Activated T-cell treated with anti-CD3 and anti-CD28 coated beads, Interleukin-2, amount 50 U/mL, for 72 hours (primary cell): ENCODE data around the gene CPO. TPM values are rescaled to one million over a fixed set of nuclear protein-coding genes. Genes with fewer than 3 reads are reported as not detected.

Experiments
- ATAC-seq, 2 donors: fragments of 150-1000 bp; cut with Tn5 transposase; replicated peaks in 1 of 2; 2 replicates each; pipeline ENCODE4 v1.10.0; 2021; ENCODE audit warnings: moderate library complexity in 2 of 2, mild to moderate bottlenecking in 1 of 2
- DNase-seq, 2 donors: peaks; one replicate each; pipeline ENCODE4 v3.0.0; 2021 to 2022; ENCODE audit warnings: mixed read lengths in 1 of 2
- H3K27ac Mint-ChIP-seq: one replicate; pipeline ENCODE4 v1.8.0; 2022; ENCODE audit warnings: mild to moderate bottlenecking, moderate library complexity, mixed read lengths
- H3K27me3 Mint-ChIP-seq: one replicate; pipeline ENCODE4 v1.8.0; 2022; ENCODE audit warnings: low read depth, mixed read lengths
- H3K36me3 Mint-ChIP-seq, 2 donors: one replicate each; pipeline ENCODE4 v1.8.0; 2022; ENCODE audit warnings: mixed read lengths in 2 of 2, mild to moderate bottlenecking in 1 of 2; ENCODE audit not compliant: insufficient read depth in 2 of 2
- H3K4me1 Mint-ChIP-seq: one replicate; pipeline ENCODE4 v1.8.0; 2022; ENCODE audit warnings: low read depth, mixed read lengths
- H3K4me3 Mint-ChIP-seq, 2 donors: one replicate each; pipeline ENCODE4 v1.8.0; 2022; ENCODE audit warnings: mild to moderate bottlenecking in 2 of 2, mixed read lengths in 2 of 2, moderate library complexity in 2 of 2
- H3K9me3 Mint-ChIP-seq, 2 donors: one replicate each; pipeline ENCODE4 v1.8.0; 2022; ENCODE audit warnings: mixed read lengths in 2 of 2
- total RNA-seq, 2 donors: library from RNA; stranded (reverse); gene quantifications; one replicate each; pipeline ENCODE4 v1.2.3, GENCODE V29; 2022

The CPO gene
- total RNA-seq, 2 donors from 2014 or later: 0.21 TPM; not detected in 1

DNA sequence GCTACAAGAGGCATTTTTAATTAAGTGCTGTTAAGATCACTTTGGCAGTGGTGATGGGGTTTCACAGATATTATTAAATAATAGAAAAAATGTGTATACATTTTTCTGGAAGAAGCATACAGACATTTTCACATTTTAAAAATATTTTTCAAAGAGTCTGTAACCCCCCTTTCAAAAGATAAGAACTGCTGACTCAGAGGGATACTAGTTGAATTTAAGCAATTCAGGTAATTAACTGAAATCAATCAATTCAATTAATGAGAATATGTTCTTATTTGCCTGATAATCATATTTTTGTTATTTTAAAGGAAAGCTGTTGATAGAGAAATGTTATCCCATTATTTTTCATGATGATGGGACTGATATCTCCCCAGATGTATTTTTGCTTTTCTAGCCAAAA is 41.1 kb downstream of the CPO start:
- H3K27me3 Mint-ChIP-seq: peaks cover 15% of the 10 kb centered on the region
- DNase-seq: no peak
- ATAC-seq: no peak
- H3K9me3 Mint-ChIP-seq: no peaks in the 10 kb centered on the region
- H3K27ac Mint-ChIP-seq: no peak overlapping the region
- no peaks in the 10 kb centered on the region for H3K36me3 Mint-ChIP-seq
- peaks cover 19% of the 10 kb centered on the region for H3K4me1 Mint-ChIP-seq
- no peak overlapping the region for H3K4me3 Mint-ChIP-seq

- DNase-seq (no peak), ATAC-seq (no peak)
- no peak overlapping the region for H3K27ac Mint-ChIP-seq
- no peaks in the 10 kb centered on the region for H3K9me3 Mint-ChIP-seq
- no peaks in the 10 kb centered on the region for H3K36me3 Mint-ChIP-seq
- peaks cover 21% of the 10 kb centered on the region for H3K4me1 Mint-ChIP-seq
- H3K27me3 Mint-ChIP-seq: peaks cover 15% of the 10 kb centered on the region
- no peak overlapping the region for H3K4me3 Mint-ChIP-seq
Observed at GRCh38 chr2:206981086-206981674, 41.9 kb downstream of the CPO start.

- ATAC-seq (peak; percentile 65 to 70), DNase-seq (peak; percentile 49 to 53)
- Mint-ChIP-seq H3K4me3 (no peak overlapping the region), H3K27ac (no peak overlapping the region), H3K4me1 (peaks cover 28% of the 10 kb centered on the region), H3K27me3 (peaks cover 15% of the 10 kb centered on the region), H3K36me3 (peaks cover 0 to 1% of the 10 kb centered on the region in 2 donors), H3K9me3 (peaks cover 0 to 2% of the 10 kb centered on the region in 2 donors)
Observed at GRCh38 chr2:206981739-206982340, 42.5 kb downstream of the CPO start.

- Mint-ChIP-seq H3K36me3 (peaks cover 0 to 1% of the 10 kb centered on the region in 2 donors), H3K27me3 (peaks cover 12% of the 10 kb centered on the region), H3K27ac (no peak overlapping the region), H3K4me1 (peaks cover 33% of the 10 kb centered on the region), H3K4me3 (no peak overlapping the region), H3K9me3 (peaks cover 0 to 2% of the 10 kb centered on the region in 2 donors)
- ATAC-seq: no peak
- no peak for DNase-seq
Observed at GRCh38 chr2:206982360-206982955, 43.1 kb downstream of the CPO start.

DNA sequence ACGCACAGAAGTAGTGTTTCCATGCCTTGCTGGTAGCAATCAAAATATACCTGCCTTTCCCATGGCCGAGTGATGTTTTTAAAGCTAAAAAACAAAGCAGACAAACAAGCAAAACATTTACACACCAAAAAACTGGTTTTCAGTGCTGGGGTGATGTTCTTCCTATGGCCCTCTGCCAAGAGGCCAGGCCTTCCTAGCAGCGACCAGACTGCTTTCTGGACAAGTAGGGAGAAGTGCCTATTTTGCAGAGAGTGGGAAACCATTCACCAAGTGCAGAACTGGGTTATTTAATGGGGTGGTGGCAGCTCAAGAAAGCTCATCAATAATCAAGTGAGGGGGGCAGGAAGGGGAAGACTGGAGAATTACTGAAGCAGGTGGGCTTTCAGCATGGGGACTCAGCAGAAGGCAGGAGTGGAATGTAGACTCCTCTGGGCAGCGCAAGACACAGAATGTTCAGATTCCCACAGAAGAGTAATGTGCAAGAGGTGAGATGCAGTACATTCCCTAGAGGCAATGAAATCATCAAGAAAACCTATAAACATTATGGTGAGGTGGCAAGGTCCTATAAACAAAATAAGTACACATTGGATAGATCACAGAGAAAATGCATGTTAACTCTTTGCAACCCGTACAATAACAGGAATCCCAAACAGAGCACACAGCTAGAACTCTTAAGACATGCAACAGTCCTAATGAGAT is 44.0 kb downstream of the CPO start:
- Mint-ChIP-seq H3K9me3 (peaks cover 0 to 2% of the 10 kb centered on the region in 2 donors), H3K4me3 (no peak overlapping the region), H3K27ac (no peak overlapping the region), H3K27me3 (peaks cover 7% of the 10 kb centered on the region), H3K36me3 (peaks cover 0 to 1% of the 10 kb centered on the region in 2 donors), H3K4me1 (peaks cover 33% of the 10 kb centered on the region)
- no peak for ATAC-seq
- no peak for DNase-seq

GRCh38 chr2:206984206-206984605 is 44.9 kb downstream of the CPO start:
- H3K27me3 Mint-ChIP-seq: peaks cover 7% of the 10 kb centered on the region
- no peak overlapping the region for H3K27ac Mint-ChIP-seq
- peaks cover 0 to 1% of the 10 kb centered on the region in 2 donors for H3K36me3 Mint-ChIP-seq
- H3K9me3 Mint-ChIP-seq: peaks cover 0 to 2% of the 10 kb centered on the region in 2 donors
- no peak overlapping the region for H3K4me3 Mint-ChIP-seq
- ATAC-seq (no peak), DNase-seq (no peak)
- peaks cover 37% of the 10 kb centered on the region for H3K4me1 Mint-ChIP-seq

GRCh38 chr2:206986943-206987342 is 47.6 kb downstream of the CPO start:
- H3K4me3 Mint-ChIP-seq: no peak overlapping the region
- peaks cover 0 to 2% of the 10 kb centered on the region in 2 donors for H3K9me3 Mint-ChIP-seq
- no peak overlapping the region for H3K27ac Mint-ChIP-seq
- peaks cover 0 to 1% of the 10 kb centered on the region in 2 donors for H3K36me3 Mint-ChIP-seq
- DNase-seq: no peak
- peak; percentile 40 to 60 for ATAC-seq
- H3K27me3 Mint-ChIP-seq: peaks cover 7% of the 10 kb centered on the region
- peaks cover 41% of the 10 kb centered on the region for H3K4me1 Mint-ChIP-seq

DNA sequence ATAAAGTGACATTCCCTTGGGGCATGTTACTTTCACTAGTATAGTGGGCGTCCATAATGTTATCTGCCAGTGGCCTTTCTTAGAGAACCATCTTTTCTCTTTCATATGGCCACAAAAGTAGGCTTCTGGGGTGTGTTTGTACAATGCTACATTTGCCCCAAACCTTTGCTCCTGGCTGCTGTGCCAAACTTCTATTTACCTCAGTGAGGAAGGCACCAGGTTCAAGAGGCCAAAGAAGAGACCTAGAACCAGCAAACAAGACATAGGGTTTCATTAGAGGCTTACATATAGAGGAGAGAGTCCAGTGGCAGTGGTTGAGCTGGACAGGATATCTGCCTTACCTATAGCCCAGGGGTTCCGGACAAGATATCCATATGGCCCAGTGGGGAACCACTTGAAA is 48.5 kb downstream of the CPO start:
- ATAC-seq: no peak
- Mint-ChIP-seq H3K27ac (no peak overlapping the region), H3K4me1 (peaks cover 33% of the 10 kb centered on the region), H3K36me3 (peaks cover 0 to 1% of the 10 kb centered on the region in 2 donors), H3K4me3 (no peak overlapping the region), H3K27me3 (no peaks in the 10 kb centered on the region), H3K9me3 (peaks cover 0 to 2% of the 10 kb centered on the region in 2 donors)
- DNase-seq: no peak

DNA sequence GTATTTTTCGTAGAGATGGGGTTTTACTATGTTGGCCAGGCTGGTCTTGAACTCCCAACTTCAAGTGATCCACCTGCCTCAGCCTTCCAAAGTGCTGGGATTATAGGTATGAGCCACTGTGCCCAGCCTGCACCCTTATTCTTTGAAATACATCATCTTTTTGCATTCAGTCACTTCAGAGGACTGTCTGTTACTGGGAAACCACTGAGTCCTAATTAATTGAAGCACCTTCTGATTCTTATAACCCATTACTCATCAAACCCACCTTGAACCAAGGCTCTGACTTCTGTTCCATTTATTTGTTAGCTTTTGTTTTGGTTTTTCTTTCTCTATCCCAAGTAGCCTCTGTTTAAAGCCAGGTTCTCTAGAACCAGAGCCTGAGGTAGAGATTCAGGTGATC is 49.6 kb downstream of the CPO start:
- peak; percentile 13 to 34 for ATAC-seq

DNA sequence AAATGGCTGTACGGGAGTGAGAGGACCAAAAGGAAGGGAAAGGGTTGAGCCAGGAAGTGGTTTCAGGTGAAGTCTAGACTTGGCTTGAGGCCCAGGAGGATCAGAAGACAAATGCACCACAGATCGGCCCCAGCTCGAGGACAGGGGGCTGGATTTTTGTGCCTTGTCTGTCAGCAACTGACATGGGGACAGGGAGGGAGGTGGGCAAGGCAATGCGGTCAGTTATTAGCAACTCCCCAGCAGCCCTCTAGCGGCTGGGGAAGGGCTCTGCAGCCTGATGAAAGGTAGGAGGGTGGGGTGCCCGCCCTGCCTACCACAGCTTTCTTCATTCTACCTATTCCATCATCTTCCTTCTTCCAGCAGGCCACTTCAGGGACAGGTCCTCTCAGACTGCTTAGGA is 50.0 kb downstream of the CPO start:
- ATAC-seq: peak in 1 of 2 donors; percentile 35
- Mint-ChIP-seq H3K27me3 (no peaks in the 10 kb centered on the region), H3K36me3 (peaks cover 0 to 1% of the 10 kb centered on the region in 2 donors), H3K9me3 (peaks cover 0 to 2% of the 10 kb centered on the region in 2 donors), H3K27ac (no peak overlapping the region), H3K4me3 (no peak overlapping the region), H3K4me1 (peaks cover 30% of the 10 kb centered on the region)
- peak in 1 of 2 donors; percentile 2 for DNase-seq

More for the DNA sequence above, 49.6 kb downstream of the CPO start:
- H3K4me1 Mint-ChIP-seq: peaks cover 28% of the 10 kb centered on the region
- no peak for DNase-seq
- H3K27ac Mint-ChIP-seq: no peak overlapping the region
- peaks cover 0 to 1% of the 10 kb centered on the region in 2 donors for H3K36me3 Mint-ChIP-seq
- no peaks in the 10 kb centered on the region for H3K27me3 Mint-ChIP-seq
- H3K9me3 Mint-ChIP-seq: peaks cover 0 to 2% of the 10 kb centered on the region in 2 donors
- no peak overlapping the region for H3K4me3 Mint-ChIP-seq

- Mint-ChIP-seq H3K4me1 (peaks cover 31% of the 10 kb centered on the region), H3K4me3 (no peak overlapping the region), H3K27ac (no peak overlapping the region), H3K9me3 (peaks cover 0 to 2% of the 10 kb centered on the region in 2 donors), H3K27me3 (no peaks in the 10 kb centered on the region), H3K36me3 (peaks cover 1% of the 10 kb centered on the region in 2 donors)
- no peak for ATAC-seq
- DNase-seq: no peak
Observed at GRCh38 chr2:206990360-206990759, 51.0 kb downstream of the CPO start.

DNA sequence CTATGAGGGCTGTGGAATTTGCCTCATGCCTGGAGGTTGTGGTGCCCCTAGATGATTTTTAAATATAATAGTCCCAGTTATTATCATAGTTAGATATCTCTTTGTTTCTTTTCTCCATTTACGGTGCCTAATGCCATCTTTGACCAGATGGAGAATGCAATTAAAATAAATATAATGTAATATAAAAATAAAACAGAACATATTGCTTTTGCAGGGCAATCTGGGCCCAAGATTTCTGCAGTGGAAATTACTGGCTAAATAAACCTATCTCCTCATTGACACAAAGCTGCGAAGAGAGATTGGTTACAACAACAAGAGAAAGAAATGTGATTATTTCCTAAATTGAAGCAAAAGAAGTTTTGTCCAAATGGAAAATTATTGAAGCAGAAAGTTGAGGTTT is 51.8 kb downstream of the CPO start:
- DNase-seq (no peak), ATAC-seq (no peak)
- Mint-ChIP-seq H3K27ac (no peak overlapping the region), H3K27me3 (no peaks in the 10 kb centered on the region), H3K4me1 (peaks cover 30% of the 10 kb centered on the region), H3K36me3 (peaks cover 1 to 3% of the 10 kb centered on the region in 2 donors), H3K4me3 (no peak overlapping the region), H3K9me3 (peaks cover 0 to 2% of the 10 kb centered on the region in 2 donors)

DNA sequence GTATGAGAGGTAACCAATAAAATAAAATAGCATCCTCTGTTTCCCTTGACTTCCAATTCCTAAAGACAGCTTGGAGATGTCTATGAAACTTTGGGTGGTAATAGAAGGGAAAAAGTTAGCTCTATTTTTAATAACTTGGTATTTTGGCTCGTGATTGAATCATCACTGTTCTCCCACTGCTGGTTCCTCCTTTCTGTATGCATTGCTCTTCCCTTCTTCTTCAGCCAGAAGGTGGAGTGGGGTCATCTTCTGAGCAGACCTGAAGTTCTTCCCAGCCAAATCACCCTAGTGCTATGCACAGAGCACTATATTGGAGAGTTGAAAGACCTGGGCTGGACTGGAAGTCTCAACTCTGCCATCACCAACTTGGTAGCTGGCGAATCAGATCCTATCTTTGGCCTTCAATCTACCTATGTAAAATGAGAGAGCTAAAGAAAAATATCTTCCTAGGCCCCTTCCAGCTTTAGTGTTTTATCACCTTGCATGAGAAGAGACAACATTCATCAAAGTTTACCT is 54.1 kb downstream of the CPO start:
- no peak overlapping the region for H3K4me3 Mint-ChIP-seq
- no peak for DNase-seq
- ATAC-seq: no peak
- H3K27me3 Mint-ChIP-seq: no peaks in the 10 kb centered on the region
- peaks cover 17% of the 10 kb centered on the region for H3K4me1 Mint-ChIP-seq
- H3K36me3 Mint-ChIP-seq: peaks cover 3 to 6% of the 10 kb centered on the region in 2 donors
- no peak overlapping the region for H3K27ac Mint-ChIP-seq
- no peaks in the 10 kb centered on the region for H3K9me3 Mint-ChIP-seq
